COLO668 (cell line): ENCODE measurements around the gene LRBA.
"Not testable (repeated sequence)": the region's sequence is repeated elsewhere in the genome, so short reads cannot be mapped to it uniquely, and the experiment has no call there.

ENCODE experiments used
- DNase-seq: peaks from one replicate; lab custom pipeline; 2025; ENCODE audit not compliant: unreplicated experiment; lab: John Stamatoyannopoulos, UW

LRBA gene

DNA sequence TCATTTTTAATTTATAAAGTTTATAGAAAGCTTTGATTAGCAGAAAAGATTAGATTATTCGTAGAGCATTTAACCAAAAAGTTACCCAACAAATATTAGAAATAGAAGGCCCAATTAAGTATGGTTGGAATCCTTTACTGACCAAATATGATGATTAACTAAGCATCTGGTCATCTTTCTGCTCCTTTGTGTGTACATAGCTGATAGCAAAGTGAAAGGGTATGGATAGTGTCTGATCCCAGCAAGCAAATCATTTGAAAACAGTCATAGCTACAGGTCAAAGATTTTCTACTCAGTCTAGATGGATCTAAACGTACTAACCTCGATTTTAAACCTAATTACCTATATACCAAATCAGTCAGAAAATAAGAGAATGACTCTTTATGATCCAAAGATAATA lies 440.4 kb downstream of the LRBA start:
- DNase-seq, result no peak

DNA sequence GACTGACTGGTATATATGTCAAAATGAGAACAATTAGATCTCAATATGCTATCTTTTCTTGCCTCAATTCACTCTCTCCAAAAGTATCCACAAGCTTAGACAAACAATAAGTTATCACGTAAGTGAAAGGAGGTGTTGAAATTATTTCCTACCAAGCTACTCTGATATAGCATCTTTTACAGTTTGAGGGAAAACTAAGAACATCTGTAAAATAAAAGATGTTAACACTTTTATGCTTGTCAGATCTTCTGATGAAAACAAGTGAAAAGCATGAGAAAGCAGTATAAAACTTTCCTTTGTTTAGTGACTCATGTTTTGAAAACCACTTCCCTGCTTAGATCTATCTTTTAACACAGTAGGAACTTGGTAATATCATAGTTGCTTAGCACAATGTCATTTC lies 441.6 kb downstream of the LRBA start:
- DNase-seq, result no peak

- no peak for DNase-seq
These were observed 442.2 kb downstream of the LRBA start for GRCh38 chr4:150572704-150573504.

- no peak for DNase-seq
These were observed 444.2 kb downstream of the LRBA start for GRCh38 chr4:150570862-150571261.

DNA sequence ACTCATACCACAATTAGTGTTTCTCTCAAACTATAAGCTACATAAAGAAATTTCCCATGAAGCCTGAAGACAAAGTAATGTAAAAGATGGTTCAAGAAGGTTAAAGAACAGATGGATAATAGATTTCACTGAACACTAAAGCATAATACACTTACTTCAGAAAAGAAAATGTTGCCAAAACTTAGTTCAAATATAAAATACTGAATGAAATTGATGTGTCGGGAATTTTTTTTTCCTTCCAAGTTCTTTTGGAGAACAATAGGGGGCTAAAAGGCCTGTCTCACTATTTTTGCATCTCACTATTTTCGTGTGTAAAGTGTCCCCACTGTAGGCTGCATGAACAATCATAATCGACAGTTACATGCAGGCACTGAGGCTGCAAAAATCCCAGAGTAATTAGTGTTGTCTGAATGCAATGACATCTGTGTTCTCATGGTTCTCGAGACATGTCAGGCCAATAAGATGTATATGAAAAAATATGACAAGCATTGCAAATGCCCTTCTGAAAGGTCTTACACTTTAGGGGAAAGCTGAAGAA lies 445.0 kb downstream of the LRBA start:
- no peak for DNase-seq

DNA sequence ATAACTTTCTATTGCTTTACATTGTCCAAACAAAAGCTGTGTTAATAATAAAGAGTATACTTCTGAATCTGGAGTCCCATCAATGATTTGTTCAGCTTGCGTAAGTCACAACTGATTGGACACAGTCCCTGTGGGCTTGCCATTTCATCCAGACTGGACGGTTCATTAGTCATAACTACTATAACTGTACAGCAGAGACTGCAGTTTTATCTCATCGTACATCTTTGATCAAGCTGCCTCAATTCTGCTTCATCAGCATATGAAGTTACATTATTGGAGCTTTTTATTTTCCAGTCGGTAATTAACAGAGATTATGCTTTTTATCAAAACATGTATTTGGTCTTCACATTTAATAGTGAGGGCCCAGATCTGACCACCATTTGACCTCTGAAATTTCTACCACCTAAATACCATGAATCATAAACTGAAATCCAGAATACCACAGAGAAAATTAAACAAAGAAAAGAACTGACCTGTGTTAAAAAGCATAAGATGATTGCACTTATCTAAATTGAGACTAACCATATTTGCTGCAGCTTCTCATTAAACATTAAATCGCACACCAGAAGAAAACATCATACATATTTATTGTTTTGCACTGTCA lies 445.6 kb downstream of the LRBA start:
- DNase-seq, result peak; percentile 11

- no peak for DNase-seq
These were observed 448.0 kb downstream of the LRBA start for GRCh38 chr4:150567070-150567469.

DNA sequence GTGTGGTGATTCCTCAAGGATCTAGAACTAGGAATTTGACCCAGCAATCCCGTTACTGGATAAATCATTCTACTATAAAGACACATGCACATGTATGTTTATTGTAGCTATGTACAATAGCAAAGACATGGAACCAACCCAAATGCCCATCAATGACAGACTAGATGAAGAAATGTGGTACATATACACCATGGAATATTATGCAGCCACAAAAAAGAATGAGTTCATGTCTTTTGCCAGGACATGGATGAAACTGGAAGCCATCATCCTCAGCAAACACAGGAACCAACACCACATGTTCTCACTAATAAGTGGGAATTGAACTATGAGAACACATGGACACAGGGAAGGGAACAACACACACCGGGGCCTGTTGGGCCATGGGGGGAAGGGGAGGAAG lies 450.1 kb downstream of the LRBA start:
- not testable (repeated sequence) for DNase-seq

DNA sequence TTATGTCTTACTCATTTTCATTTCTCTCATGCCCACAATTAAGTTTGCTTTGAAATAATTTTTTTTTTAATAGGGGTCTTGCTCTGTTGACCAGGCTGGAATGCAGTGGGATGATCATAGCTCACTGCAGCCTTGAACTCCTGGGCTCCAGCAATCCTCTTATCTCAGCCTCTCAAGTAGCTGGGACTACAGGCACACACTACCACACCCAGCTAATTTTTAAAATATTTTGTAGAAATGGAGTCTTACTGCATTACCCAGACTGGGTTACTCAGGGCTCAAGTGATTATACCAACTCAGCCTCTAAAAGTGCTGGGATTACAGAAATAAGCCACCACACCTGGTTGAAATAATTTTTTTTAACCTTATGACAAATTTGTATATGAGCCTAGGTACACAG lies 452.3 kb downstream of the LRBA start:
- no peak for DNase-seq

GRCh38 chr4:150562250-150562649 lies 452.8 kb downstream of the LRBA start:
- no peak for DNase-seq

GRCh38 chr4:150561143-150561737 lies 453.8 kb downstream of the LRBA start:
- no peak for DNase-seq

DNA sequence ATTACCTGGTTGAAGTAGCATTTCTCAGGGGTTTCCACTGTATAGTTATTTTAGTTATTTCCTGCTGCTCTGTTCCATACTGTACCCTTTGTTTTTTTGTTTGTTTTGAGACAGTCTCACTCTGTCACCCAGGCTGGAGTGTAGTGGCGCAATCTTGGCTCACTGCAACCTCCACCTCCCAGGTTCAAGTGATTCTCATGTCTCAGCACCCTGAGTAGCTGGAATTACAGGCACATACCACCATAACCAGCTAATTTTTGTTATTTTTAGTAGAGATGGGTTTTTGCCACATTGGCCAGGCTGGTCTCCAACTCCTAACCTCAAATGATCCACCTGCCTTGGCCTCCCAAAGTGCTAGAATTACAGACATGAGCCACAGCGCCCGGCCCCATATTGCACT lies 457.3 kb downstream of the LRBA start:
- DNase-seq, result not testable (repeated sequence)

DNA sequence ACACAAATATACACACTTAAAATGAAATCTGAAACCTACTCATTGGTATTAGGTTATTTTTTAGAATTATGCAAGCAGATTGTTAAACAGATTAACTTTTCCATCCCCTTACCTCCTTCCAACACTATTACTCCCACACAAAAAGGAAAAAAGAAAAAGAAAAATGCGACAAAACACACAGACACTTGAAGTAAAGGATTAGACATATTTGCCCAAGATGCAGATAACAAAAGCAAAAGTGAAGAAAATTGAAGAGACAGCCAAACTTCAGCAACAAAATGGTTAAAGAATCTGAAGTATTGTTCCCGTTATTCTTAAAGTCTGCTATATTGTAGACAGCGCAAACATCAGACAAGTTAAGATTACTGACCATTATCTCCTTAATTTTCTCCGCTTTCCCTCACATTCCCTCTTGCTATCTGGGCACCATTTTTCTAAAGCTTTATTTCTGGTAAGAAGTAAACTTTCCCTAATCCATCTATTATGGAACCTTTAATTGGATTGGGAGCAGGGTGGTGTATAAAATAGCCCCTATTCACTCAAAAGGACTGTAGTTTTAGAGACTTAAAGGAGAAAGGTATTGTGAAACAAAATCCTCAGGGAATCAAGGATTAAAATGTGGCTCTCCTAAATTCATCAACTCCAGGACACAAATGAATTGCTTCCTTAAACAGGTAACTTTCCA lies 467.8 kb downstream of the LRBA start:
- DNase-seq, result no peak

DNA sequence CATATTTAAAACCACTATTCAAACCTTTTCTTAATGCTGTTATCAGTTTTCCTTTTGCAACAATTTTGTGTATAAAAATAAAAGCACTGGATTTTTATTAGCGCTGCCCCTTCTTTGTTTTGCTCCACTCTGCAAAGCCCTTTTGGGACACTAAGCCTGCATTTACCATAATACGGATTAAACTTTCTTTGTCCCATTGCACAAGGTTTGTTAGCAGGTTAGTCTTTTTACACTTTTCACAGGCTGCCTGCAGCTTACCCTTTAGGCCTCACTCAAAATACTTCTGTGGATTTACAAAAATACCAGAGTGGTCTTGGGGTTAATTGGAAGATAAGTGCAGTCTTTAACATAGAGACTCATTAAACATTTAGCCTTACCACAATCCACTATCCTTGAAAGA lies 468.8 kb downstream of the LRBA start:
- DNase-seq, result no peak

DNA sequence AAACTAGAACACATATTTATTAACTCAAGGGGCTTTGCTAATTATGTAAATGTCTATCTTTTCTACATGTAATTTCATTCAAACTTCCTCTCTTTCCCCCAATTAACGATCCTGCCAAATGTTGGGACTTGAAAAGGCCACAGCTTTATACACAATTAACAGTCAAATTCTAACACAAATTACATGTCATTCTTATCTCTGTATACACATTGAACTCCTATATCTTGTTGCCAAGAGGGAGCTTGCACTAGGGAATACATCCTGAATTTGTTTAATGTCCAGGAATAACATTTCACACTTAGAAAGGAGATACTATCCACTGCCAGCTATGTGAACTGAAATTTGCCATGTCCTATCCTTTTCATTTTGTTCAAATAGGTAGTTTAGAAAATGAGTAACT lies 472.0 kb downstream of the LRBA start:
- no peak for DNase-seq

GRCh38 chr4:150541681-150542080 lies 473.4 kb downstream of the LRBA start:
- DNase-seq, result no peak

- no peak for DNase-seq
These were observed 474.1 kb downstream of the LRBA start for GRCh38 chr4:150540959-150541360.

GRCh38 chr4:150540536-150540935 lies 474.5 kb downstream of the LRBA start:
- DNase-seq, result no peak

GRCh38 chr4:150537911-150538310 lies 477.2 kb downstream of the LRBA start:
- not testable (repeated sequence) for DNase-seq

DNA sequence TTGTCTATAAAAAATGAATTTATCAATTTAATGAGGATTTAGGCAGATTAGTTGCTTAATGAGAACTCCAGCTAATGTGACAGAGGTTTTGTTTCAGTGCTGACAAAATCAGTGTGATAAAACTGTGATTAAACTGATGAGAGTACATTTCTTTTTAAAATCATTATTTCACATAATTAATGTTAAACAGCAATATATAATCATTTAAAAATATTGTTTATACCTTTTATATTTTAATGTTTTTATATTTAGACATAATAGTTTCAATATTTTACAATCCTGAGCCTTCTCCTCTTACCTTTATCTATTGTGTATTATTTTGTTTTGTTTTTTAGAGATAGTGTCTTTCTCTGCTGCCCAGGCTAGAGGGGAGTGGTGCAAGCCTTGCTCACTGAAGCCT lies 480.3 kb downstream of the LRBA start:
- DNase-seq, result no peak

- no peak for DNase-seq
These were observed 481.4 kb downstream of the LRBA start for GRCh38 chr4:150533673-150534072.
